ENCODE results near the gene MCEMP1. TPM values are rescaled to one million over a fixed set of nuclear protein-coding genes. Genes with fewer than 3 reads are reported as not detected.

Gene MCEMP1
- total and polyA plus RNA-seq, 2 of the 13 experiments (the other 11 are each of a cell fraction or from before 2014, with no cell fraction given), result not detected

DNA sequence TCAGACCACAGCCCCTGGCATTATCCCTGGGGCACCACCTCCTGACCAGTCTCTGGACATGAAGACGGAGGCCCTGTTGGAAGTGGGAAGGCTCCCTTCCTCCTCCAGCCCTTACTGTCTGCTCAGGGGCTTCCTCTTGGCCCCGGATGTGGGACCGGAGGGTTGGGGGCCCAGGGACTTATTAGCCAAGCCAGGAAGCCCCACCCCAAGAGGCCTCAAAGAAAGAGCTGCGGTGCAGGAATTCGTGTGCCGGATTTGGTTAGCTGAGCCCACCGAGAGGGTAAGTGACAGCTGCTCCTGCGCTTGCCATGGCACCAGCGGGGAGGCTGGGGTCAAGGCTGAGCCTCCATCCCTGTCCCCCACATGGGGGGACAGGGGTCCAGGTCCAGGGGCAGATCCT, 8.0 kb upstream of the MCEMP1 start, which contains the start of gene RETN:
TSS of gene RETN (plus strand) at position 208 of the 400 bp plus-strand sequence. CDS start 278 bp downstream, outside the sequence.
- no CpG with 5 or more reads among the region's 9 CpGs for WGBS (ENCODE audit: low lambda C conversion rate)
- ChIA-PET CTCF (ENCODE audit: low intra/inter-chr PET ratio, low total read pairs) (no interaction called here), POLR2A (no interaction called here)
- DNase-seq (ENCODE audit: low spot score) (no peak), ATAC-seq (no peak), FAIRE-seq (no peak)
- in situ Hi-C loops (cut with HindIII; ENCODE audit: extremely low pct_ligation_motif_present, low pct_unique_long_range_greater_than_20kb), result no loop called here
- Histone ChIP-seq H3K27me3 (ENCODE audit: control insufficient read depth in 1 of 2, insufficient read depth in 2 of 2, low read length in 2 of 2) (peaks cover 0 to 25% of the 10 kb centered on the region in 2 experiments; a peak in 1 of 5 replicates), H3K27ac (ENCODE audit: extremely low read length, insufficient read depth, low read length) (no peak within 1 kb of the TSS), H3K4me3 (replicated peaks in 1 of 3; ENCODE audit: insufficient read depth in 1 of 3, low read depth in 2 of 3, low read length in 3 of 3) (no peak within 1 kb of the TSS), H3K9ac (ENCODE audit: insufficient read depth, low read depth, low read length) (no peak within 1 kb of the TSS), H3K9me3 (ENCODE audit: low read length) (no peaks in the 10 kb centered on the region), H3K4me1 (ENCODE audit: insufficient read depth, low read length) (no peaks in the 10 kb centered on the region), H4K20me1 (ENCODE audit: insufficient read depth, low read length) (no peaks in the 10 kb centered on the region), H3K4me2 (ENCODE audit: low read depth, low read length) (no peak within 1 kb of the TSS), H3K36me3 (replicated peaks in 1 of 2; ENCODE audit: control insufficient read depth in 1 of 2, insufficient read depth in 2 of 2, low read length in 2 of 2) (no peaks in the 10 kb centered on the region), H2AFZ (ENCODE audit: low read length) (no peak within 1 kb of the TSS), H3K79me2 (ENCODE audit: insufficient read depth, low read length) (no peaks in the 10 kb centered on the region)
- TF ChIP-seq, protein P1, sequence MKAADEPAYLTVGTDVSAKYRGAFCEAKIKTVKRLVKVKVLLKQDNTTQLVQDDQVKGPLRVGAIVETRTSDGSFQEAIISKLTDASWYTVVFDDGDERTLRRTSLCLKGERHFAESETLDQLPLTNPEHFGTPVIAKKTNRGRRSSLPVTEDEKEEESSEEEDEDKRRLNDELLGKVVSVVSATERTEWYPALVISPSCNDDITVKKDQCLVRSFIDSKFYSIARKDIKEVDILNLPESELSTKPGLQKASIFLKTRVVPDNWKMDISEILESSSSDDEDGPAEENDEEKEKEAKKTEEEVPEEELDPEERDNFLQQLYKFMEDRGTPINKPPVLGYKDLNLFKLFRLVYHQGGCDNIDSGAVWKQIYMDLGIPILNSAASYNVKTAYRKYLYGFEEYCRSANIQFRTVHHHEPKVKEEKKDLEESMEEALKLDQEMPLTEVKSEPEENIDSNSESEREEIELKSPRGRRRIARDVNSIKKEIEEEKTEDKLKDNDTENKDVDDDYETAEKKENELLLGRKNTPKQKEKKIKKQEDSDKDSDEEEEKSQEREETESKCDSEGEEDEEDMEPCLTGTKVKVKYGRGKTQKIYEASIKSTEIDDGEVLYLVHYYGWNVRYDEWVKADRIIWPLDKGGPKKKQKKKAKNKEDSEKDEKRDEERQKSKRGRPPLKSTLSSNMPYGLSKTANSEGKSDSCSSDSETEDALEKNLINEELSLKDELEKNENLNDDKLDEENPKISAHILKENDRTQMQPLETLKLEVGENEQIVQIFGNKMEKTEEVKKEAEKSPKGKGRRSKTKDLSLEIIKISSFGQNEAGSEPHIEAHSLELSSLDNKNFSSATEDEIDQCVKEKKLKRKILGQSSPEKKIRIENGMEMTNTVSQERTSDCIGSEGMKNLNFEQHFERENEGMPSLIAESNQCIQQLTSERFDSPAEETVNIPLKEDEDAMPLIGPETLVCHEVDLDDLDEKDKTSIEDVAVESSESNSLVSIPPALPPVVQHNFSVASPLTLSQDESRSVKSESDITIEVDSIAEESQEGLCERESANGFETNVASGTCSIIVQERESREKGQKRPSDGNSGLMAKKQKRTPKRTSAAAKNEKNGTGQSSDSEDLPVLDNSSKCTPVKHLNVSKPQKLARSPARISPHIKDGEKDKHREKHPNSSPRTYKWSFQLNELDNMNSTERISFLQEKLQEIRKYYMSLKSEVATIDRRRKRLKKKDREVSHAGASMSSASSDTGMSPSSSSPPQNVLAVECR (CRISPR knock-in tag; IDR thresholded peaks at IDR 0.05; ENCODE audit: borderline replicate concordance), result no peak
- intact Hi-C loops (cut with micrococcal nuclease; ENCODE audit: unreplicated experiment), result no loop called here
- no TSS peak for BruUV-seq (replicated peaks)

DNA sequence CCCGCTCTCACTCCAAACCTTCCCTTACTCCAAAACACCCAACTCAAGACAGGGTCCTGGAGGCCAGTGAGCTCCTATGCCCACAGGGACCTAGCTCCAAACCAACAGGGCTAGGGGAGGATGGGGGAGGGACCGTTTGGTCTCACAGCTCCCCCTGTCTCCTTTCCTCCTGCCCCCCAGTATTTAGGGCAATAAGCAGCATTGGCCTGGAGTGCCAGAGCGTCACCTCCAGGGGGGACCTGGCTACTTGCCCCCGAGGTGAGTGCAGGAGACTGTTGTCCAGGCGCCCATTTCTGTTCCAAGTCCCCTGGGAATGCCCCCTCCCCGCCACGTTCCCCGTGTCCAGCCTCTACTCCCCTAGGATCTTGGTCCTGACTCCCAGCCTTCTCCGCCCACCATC, 7.2 kb upstream of the MCEMP1 start:
- Histone ChIP-seq H3K4me1 (ENCODE audit: insufficient read depth, low read length) (no peaks in the 10 kb centered on the region), H3K36me3 (replicated peaks in 1 of 2; ENCODE audit: control insufficient read depth in 1 of 2, insufficient read depth in 2 of 2, low read length in 2 of 2) (no peaks in the 10 kb centered on the region), H3K9me3 (ENCODE audit: low read length) (no peaks in the 10 kb centered on the region), H3K9ac (ENCODE audit: insufficient read depth, low read depth, low read length) (no peak overlapping the region), H3K4me2 (ENCODE audit: low read depth, low read length) (no peak overlapping the region), H2AFZ (ENCODE audit: low read length) (no peak overlapping the region), H3K27me3 (ENCODE audit: control insufficient read depth in 1 of 2, insufficient read depth in 2 of 2, low read length in 2 of 2) (peaks cover 0 to 25% of the 10 kb centered on the region in 2 experiments; a peak in 1 of 5 replicates), H3K79me2 (ENCODE audit: insufficient read depth, low read length) (no peaks in the 10 kb centered on the region), H3K4me3 (replicated peaks in 1 of 3; ENCODE audit: insufficient read depth in 1 of 3, low read depth in 2 of 3, low read length in 3 of 3) (no peak overlapping the region), H3K27ac (ENCODE audit: extremely low read length, insufficient read depth, low read length) (no peak overlapping the region), H4K20me1 (ENCODE audit: insufficient read depth, low read length) (no peaks in the 10 kb centered on the region)
- intact Hi-C loops (cut with micrococcal nuclease; ENCODE audit: unreplicated experiment), result no loop called here
- ChIA-PET CTCF (ENCODE audit: low intra/inter-chr PET ratio, low total read pairs) (no interaction called here), POLR2A (no interaction called here)
- no TSS peak for BruUV-seq (replicated peaks)
- in situ Hi-C loops (cut with HindIII; ENCODE audit: extremely low pct_ligation_motif_present, low pct_unique_long_range_greater_than_20kb), result no loop called here
- ATAC-seq, result no peak
- 30% methylated on average over 8 of the region's 9 CpGs for WGBS (ENCODE audit: low lambda C conversion rate)
- no peak for DNase-seq (ENCODE audit: low spot score)
- no peak for FAIRE-seq
- TF ChIP-seq, protein P2, sequence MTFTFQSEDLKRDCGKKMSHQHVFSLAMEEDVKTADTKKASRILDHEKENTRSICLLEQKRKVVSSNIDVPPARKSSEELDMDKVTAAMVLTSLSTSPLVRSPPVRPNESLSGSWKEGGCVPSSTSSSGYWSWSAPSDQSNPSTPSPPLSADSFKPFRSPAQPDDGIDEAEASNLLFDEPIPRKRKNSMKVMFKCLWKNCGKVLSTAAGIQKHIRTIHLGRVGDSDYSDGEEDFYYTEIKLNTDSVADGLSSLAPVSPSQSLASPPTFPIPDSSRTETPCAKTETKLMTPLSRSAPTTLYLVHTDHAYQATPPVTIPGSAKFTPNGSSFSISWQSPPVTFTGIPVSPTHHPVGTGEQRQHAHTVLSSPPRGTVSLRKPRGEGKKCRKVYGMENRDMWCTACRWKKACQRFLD (CRISPR knock-in tag; IDR thresholded peaks at IDR 0.05; ENCODE audit: borderline replicate concordance), result no peak
- TF ChIP-seq SRSF1 (optimal IDR thresholded peaks at IDR 0.05; ENCODE audit: low read depth, low read length) (no peak), ZFAT (CRISPR knock-in tag; conservative IDR thresholded peaks at IDR 0.05) (no peak), NFATC3 (CRISPR knock-in tag; IDR thresholded peaks at IDR 0.05) (no peak), CBX2 (IDR thresholded peaks at IDR 0.05; ENCODE audit: low read depth, low read length) (no peak), CBX2 (CRISPR knock-in tag; IDR thresholded peaks at IDR 0.05; ENCODE audit: low read depth) (no peak), ZBTB7A (CRISPR knock-in tag; IDR thresholded peaks at IDR 0.05) (no peak)
- TF ChIP-seq, protein P3, sequence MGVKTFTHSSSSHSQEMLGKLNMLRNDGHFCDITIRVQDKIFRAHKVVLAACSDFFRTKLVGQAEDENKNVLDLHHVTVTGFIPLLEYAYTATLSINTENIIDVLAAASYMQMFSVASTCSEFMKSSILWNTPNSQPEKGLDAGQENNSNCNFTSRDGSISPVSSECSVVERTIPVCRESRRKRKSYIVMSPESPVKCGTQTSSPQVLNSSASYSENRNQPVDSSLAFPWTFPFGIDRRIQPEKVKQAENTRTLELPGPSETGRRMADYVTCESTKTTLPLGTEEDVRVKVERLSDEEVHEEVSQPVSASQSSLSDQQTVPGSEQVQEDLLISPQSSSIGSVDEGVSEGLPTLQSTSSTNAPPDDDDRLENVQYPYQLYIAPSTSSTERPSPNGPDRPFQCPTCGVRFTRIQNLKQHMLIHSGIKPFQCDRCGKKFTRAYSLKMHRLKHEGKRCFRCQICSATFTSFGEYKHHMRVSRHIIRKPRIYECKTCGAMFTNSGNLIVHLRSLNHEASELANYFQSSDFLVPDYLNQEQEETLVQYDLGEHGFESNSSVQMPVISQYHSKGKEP (CRISPR knock-in tag; IDR thresholded peaks at IDR 0.05), result no peak

Measured in HepG2 (cell line).